Ramos (cell line): ENCODE results near the gene ATPAF2.
"Not testable (repeated sequence)": the region's sequence is repeated elsewhere in the genome, so short reads cannot be mapped to it uniquely, and the experiment has no call there.

Source experiments
- in situ Hi-C: fragments of 300-500 bp; cut with MboI; formaldehyde crosslinking; loops from one replicate; pipeline ENCODE4 v1.14.3; 2022; ENCODE audit warnings: low sequenced_read_pairs; ENCODE audit not compliant: unreplicated experiment

The ATPAF2 gene

DNA sequence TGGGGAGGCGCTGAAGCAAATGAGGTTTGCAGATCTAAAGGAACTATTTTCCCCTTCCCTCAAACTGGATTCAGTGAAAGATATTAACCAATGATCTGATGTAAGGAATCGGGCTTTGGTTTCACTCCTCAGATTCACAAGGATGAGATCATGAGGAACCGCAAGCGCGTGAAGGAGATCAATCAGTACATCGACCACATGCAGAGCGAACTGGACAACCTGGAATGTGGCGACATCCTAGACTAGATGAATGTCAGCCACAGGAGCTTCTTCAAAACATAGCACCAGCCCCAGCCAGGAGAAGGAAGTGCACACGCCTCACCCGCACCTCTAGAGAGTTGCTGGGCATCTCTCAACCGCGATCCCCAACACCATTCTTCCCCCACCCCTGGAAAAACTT is 22.5 kb downstream of the ATPAF2 start:
- in situ Hi-C loops, result no loop called here

DNA sequence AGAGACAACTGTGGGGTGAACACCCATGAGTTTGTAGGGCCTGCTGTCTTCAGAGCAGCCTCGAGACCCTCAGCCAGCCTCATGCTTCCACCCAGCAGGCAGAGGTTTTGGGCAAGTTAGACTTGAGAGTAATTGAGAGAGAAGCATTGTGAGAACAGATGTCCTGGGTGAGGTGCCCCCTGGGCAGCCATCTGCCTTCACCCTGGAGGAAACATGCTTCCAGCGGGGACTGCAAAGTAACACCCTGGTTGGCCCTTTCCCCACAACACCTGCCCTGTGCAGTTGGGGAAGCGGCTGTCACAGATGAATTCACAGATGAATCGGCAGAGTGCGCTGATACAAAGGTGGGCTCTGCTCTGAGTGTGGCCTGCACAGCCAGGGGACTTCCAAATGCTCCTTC is 23.4 kb downstream of the ATPAF2 start:
- in situ Hi-C loops, result no loop called here

DNA sequence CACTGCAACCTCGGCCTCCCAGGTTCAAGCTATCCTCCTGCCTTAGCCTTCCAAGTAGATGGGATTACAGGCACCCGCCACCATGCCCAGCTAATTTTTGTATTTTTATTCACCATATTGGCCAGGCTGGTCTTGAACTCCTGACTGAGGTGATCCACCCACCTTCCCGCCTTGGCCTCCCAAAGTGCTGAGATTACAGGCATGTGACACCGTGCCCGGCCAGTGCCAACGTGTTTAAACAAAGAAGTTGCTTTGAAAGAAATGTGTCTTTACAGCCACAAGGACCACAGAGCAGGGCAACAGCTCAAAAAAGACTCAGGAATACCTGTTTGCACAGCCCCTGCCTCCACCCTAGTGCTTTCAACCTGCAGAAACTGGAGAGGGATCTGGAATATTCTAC is 25.0 kb downstream of the ATPAF2 start:
- in situ Hi-C loops, result no loop called here

DNA sequence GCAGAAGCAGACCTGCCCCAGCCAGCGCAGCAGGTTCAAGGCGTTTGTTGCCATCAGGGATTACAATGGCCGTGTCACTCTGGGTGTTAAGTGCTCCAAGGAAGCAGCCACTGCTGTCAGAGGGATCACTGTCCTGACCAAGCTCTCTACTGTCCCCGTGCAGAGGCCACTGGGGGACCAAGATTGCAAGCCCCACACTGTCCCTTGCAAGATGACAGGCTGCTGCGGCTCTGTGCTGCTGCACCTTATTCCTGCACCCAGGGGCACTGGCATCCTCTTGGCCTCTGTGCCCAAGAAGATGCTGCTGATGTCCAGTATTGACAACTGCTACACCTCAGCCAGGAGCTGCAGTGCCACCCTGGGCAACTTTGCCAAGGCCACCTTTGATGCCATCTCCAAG is 27.7 kb downstream of the ATPAF2 start:
- in situ Hi-C loops, result no loop called here

DNA sequence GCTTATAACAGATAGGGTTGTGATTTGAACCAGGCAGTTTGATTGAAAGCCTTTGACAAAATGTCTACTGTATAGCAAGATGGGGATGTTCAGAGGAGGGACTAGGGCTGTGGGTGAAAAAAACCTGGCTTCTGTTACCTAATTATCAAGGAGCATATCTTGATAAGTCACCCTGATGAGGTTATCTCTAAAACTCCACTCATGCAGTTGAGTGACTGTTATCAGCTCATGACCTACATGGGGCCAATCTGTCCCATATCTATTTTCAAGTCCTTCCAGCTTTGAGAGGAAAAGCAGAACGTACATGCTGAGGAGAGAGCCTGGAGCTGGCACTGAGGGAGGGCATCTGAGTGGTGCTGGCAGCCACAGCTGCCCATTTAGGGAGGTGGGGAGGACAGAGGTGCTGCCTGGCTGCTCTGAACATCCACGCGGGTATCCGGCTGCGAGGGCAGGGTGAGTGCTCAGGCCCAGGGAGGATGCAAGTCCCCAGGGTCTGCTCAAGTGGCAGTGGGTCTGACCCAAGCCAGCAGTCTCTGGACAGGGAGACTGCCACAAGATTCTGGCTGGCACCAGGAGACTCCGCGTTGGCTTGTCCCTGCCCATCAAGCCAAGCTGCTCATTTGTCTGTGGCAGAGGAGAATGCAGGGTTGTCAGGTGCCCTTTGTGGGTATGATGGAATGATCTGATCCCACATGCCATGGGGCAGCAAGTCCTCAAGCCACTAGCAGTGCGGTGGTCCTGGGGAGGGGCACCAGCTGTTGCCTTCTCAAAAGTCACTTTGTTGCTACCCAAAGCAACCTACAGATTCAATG is 29.2 kb downstream of the ATPAF2 start:
- in situ Hi-C loops, result no loop called here

DNA sequence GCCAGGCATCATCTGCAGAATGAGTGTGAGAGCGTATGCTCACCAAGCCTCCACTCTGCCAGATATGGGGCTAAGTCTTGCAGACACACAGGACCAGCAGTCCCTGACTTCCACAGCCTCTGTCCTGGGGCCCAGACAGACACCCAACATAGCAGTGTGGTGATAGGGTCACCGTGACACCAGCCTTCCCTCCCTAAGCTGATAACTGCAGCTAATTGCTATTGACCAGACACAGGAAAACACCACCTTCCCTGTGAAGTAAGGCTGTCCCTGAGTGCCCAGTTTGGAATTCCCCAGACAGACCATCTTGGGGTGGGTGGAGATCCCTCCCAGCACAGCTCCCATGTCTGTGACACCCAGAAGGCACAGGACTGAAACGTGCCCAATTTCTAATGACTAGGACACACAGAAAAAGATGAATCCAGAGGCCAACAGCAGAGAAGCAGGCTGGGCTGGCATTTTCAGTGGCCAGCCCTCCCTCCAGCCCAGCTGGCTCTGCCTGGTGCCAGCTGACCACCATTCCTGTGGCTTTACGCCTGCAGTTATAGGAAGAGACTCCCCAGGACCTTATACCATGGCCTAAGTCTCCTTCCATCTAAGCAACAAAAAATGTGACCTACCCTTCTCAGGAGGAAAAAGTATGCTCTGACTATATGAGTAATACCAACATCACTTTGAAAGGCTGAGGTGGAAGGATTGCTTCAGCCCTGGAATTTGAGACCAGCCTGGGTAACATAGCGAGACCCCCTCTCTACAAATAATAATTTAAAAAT is 30.3 kb downstream of the ATPAF2 start:
- in situ Hi-C loops, result no loop called here

DNA sequence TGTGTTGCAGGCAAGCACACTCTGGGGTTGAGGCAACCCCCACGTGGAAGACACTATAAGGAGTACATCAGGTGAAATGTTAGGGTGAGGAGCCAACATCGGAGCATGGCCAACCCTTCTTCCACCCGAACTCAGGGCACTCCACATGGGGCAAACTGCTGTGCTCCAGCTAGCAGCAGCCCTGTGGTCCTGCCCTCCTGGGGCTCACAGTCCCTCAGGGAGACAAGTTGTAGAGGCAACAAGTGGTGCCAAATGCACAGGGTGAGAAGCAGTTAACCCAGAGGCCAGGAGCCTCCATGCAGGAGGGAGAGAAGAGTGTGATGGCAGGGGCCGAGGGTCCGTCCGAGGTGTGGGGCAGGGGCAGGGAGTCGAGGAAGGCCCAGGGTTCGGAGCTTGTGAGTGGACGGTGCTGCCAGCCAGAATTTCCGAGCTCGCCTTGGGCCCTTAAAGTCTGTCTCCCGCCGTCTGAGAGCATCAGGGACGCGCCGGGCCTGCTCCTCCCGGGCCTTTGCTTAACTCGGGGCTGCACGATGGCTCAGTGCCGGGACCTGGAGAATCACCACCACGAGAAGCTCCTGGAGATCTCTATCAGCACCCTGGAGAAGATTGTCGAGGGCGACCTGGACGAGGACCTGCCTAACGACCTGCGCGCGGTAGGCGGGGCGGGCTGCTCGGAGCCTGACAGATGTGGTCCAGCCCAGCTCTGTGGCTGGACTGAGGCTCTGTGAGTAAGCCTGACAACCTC is 32.3 kb downstream of the ATPAF2 start:
- in situ Hi-C loops, result no loop called here

DNA sequence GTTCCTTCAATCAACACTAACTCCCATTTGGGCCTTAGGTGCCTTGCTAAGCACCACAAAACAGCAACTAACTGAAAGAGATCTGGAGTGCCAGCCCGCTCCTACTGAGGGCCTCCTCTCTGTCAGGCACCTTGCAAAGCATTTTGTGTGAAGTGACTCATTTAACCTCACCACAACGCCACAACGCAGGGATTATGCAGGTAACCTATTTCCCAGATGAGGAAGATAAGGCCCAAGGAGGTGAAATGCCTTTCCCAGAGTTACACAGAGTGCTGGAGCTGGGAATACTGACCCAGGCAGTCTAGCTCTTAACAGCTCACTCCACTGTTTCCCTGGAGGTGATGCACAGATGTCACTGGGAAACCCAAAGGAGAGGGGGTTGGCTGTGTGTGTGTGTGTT is 33.5 kb downstream of the ATPAF2 start:
- in situ Hi-C loops, result no loop called here

DNA sequence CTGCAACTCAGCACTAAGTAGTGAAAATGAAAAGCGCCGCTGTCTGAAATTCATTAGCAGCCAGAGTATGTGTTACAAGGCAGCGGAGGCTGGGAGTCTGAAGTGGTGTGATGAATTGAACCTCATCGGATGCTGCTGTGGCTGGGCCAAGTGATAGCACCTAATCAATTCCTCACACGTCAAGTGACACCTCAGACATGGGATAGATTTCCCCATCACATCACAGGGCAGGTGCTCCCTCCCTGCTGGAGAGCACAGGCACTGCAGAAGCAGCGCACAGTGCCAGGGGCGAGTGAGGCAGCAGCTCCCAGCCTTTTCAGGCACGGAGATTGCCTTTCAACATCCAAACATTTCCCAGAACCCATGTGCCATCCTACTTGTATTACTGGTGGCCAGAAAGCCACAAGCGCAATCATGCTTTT is 34.1 kb downstream of the ATPAF2 start:
- in situ Hi-C loops, result no loop called here

DNA sequence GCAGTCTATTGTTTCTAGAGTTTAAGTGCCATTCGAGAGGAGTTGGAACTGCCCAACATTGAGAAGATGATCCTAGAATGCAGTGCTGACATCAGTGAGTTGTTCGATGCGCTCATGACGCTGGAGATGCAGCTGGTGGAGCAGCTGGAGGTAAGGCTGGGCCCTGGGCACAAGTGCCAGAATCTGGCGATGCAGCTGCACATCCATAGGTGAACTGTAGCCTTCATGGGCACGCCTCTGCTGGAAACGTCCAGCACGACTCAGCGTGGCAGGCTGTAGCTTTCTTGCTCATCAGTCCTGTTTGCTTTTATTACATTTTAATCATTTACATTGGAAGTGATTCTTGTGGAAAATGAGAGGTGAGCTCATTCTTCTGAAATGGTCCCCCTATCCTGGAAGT is 34.6 kb downstream of the ATPAF2 start:
- in situ Hi-C loops, result no loop called here

DNA sequence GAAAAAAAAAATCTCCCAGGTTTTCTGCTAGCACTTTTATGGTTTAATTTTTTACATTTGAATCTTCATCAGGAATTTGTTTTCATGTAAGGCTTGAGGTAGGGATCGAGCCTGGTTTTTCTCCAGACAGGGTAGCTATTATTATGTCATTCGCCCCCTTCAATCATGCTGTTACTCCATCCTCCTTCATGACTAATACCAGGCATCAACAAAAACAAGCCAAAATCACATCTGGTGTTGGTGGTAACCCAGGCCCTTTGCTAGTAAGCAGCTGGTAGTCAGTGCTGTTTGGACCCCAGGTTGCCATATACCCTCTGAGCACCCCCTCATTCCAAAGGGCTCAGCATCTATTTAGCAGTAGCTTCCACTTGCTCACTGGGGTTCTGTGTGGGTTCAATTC is 36.8 kb downstream of the ATPAF2 start:
- in situ Hi-C loops, result no loop called here

DNA sequence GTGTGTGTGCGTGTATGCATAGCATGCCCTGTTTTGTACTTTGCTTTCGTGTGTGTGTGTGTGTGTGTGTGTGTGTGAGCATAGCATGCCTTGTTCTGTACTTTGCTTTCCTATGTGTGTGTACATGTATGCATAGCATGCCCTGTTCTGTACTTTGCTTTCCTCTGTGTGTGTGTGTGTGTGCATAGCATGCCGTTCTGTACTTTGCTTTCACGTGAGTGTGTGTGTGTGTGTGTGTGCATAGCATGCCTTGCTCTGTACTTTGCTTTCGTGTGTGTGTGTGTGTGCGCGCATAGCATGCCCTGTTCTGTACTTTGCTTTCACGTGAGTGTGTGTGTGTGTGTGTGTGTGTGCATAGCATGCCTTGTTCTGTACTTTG is 38.9 kb downstream of the ATPAF2 start:
- in situ Hi-C loops, result no loop called here

DNA sequence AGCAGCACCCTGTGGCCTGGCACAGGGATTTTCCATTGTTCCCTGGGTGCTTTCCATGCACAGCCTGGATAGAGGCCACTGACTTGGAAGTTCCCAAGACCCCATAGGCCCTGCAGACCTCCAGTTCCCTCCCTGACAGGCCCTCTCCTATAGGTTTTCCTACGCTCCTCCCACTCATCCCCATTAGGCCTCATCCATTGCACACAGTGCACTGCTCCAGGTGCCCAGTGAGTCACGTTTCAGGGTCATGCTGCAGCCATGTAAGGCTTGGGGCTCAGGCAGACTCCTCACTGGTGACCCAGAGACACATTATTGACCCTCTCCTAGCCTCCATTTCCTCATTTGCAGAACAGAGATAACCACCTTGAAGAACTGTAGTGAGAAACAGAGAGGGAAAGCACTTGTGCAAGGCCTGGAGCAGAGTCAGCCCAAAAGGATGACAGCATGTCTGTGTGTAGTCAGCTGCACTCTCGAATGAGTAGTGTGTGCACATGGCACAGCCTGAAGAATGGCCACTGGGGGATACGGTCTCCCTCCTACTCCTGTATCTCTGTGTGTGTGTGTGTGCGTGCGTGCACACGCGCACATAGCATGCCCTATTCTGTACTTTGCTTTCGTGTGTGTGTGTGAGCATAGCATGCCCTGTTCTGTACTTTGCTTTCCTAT is 39.5 kb downstream of the ATPAF2 start:
- in situ Hi-C loops, result no loop called here

DNA sequence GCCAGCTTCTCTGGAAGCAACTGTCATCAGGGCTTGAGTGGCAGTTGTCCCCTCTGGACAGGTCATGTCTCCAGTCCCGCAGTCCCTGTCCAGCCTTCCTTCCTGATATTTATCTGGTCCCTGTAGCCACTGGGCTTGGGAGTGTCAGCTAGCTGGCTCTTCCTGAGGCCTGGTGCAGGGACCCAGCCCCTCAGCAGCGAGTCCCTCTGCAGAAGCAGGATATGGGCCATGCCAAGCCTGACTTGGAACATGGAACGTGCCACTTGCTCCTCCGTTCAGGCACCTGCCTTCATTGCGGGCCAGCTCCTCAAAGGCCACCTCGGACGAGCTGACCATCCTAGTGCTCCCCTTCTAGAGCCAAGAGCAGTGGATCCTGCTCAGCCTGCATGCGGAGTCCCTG is 40.0 kb downstream of the ATPAF2 start:
- in situ Hi-C loops, result no loop called here

DNA sequence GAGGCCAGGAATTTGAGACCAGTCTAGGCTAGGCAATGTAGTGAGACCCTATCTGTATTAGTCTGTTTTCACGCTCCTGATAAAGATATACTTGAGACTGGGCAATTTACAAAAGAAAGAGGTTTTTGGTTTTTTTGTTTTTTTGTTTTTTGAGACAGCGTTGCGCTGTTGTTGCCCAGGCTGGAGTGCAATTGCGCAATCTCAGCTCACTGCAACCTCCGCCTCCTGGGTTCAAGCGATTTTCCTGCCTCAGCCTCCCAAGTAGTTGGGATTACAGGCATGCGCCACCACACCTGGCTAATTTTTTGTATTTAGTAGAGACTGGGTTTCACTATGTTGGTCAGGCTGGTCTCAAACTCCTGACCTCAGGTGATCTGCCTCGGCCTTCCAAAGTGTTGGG is 43.1 kb downstream of the ATPAF2 start:
- in situ Hi-C loops, result not testable (repeated sequence)

DNA sequence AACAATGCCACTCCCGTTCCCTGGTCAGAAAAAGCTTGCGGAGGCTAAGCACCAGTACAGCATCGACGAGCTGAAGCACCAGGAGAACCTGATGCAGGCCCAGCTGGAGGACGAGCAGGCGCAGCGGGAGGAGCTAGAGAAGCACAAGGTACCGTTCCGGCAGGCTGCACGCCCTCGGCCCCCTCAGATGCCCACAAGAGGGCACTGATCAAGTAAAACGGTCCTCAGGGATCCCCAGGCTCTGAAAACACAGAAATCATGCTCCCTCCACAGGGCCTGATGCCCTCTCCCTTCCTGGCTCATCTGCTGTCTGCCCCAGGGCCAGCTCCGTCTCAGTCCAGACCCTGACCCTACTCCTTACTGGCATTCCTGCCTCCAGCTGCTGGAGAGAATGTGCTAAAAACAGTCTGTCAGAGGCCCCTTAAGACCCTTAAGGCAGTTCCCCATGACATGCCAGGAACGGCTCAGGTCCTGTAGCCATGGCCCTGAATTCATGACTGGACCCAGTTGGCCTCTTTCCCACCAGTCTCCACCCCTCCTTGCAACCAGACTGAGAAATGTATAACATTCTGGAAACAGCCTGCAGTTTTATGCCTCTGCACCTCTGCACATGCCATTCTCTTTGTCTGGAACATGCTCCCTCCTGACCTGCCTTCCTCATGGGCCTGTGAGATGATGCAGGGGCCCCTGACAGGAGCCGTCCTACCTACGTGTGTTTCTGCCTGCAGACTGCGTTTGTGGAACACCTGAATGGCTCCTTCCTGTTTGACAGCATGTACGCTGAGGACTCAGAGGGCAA is 44.5 kb downstream of the ATPAF2 start:
- in situ Hi-C loops, result no loop called here

DNA sequence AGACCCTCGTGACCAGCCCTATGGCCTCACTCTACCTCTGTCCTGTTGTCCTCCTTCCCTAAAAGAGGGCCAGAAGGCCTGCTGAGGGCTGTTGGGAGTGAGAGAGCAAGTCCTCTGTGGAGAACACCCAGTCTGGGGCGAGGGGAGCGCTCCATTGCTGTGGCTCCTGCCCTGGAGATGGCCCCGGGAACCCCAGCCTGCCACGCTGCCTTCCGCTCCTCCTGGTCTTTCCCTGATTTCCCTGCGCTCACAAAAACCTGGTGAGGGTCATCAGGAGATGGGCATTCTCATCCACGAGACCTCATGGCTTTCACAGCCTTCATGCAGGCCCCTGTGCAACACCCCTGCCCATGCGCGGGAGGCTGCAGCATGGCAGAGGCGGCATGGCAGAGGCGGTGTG is 45.1 kb downstream of the ATPAF2 start:
- in situ Hi-C loops, result no loop called here

DNA sequence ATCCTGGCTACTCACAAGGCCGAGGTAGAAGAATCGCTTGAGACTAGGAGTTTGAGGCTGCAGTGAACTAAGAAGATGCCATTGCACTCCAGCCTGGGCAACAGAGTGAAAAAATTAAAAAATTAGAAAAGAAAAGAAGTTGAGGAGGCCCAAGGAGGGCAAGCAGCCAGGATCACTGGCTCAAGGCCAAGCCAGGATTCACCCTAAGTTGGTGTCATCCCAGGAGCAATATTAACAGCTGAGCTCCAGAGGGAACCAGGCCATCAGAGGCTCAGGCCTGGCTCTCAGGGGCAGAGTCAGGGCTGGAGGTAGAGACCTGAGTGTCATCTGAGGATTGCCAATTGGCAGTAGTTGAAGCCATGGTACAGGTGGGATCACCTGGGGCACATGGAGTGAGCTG is 45.6 kb downstream of the ATPAF2 start:
- in situ Hi-C loops, result no loop called here

DNA sequence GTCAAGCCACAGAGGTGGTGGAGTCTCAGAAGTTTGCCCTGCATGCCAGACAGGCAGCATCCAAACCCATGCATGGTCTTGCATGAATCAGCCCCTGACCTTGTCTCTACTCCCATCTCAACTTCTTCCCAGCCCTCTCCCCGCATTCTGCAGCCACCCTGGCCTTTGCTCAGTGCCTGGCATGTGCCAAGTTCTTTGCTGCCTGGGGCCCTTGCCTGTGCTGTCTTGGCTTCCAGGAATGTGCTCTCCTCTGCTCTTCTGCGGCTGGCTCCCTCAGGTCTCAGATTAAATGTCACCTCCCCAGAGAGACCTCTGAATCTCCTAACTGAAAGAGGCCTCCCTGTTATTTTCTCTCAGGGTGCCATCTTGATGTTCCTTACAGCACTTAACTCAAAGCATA is 48.7 kb downstream of the ATPAF2 start:
- in situ Hi-C loops, result no loop called here

DNA sequence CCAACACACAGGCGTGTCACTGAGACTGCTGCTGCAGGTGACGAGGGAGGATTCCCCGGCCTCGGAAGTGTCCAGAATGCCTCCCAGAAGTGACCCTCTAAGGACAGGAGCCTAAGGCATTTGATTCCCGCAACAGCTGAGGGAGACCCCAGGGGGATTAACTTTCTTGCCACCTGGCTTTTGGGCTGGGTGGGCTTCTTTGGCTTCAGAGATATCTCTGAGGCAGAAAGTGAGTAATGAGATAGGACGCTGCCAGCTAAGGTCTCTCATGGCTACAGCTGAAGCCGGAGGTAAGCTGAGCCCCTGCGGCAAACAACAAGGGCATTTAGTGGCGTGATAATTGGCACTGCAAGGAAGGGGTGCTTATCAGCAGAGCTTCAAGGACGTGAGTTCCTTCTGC is 49.4 kb downstream of the ATPAF2 start:
- in situ Hi-C loops, result no loop called here
